ENCODE data around the gene CXCR6.
A peak's percentile ranks its signal among the peaks of the same experiment; 100 is the strongest.

The CXCR6 gene

GRCh38 chr3:45980229-45980813 is 37.1 kb downstream of the CXCR6 start:
- Histone ChIP-seq H3K27ac (ENCODE audit: low read length) (no peak overlapping the region), H3K36me3 (ENCODE audit: control insufficient read depth in 2 of 2, insufficient read depth in 2 of 2, low read length in 2 of 2) (peaks cover 39 to 69% of the 10 kb centered on the region in 2 donors), H3K4me1 (ENCODE audit: control insufficient read depth, insufficient read depth, low read length) (peaks cover 21% of the 10 kb centered on the region)

GRCh38 chr3:45980819-45981218 is 37.6 kb downstream of the CXCR6 start:
- H3K9me3 ChIP-seq (ENCODE audit: control insufficient read depth in 2 of 2, low read length in 2 of 2) = no peaks in the 10 kb centered on the region
- H3K36me3 ChIP-seq (ENCODE audit: control insufficient read depth in 2 of 2, insufficient read depth in 2 of 2, low read length in 2 of 2) = peaks cover 37 to 66% of the 10 kb centered on the region in 2 donors
- no peaks in the 10 kb centered on the region for H3K27me3 ChIP-seq (ENCODE audit: control insufficient read depth in 1 of 2, insufficient read depth in 2 of 2, low read length in 2 of 2)
- H3K27ac ChIP-seq (ENCODE audit: low read length) = no peak overlapping the region
- no peak overlapping the region for H3K9ac ChIP-seq (ENCODE audit: low read length in 2 of 2)
- H3K4me3 ChIP-seq (ENCODE audit: low read length in 2 of 2) = no peak overlapping the region
- H3K4me1 ChIP-seq (ENCODE audit: control insufficient read depth, insufficient read depth, low read length) = peaks cover 26% of the 10 kb centered on the region

More at GRCh38 chr3:45980229-45980813, 37.1 kb downstream of the CXCR6 start:
- Histone ChIP-seq H3K4me3 (ENCODE audit: low read length in 2 of 2) (no peak overlapping the region), H3K9me3 (ENCODE audit: control insufficient read depth in 2 of 2, low read length in 2 of 2) (no peaks in the 10 kb centered on the region), H3K27me3 (ENCODE audit: control insufficient read depth in 1 of 2, insufficient read depth in 2 of 2, low read length in 2 of 2) (no peaks in the 10 kb centered on the region), H3K9ac (ENCODE audit: low read length in 2 of 2) (no peak overlapping the region)

- Histone ChIP-seq H3K27ac (ENCODE audit: low read length) (no peak overlapping the region), H3K36me3 (ENCODE audit: control insufficient read depth in 2 of 2, insufficient read depth in 2 of 2, low read length in 2 of 2) (peaks cover 36 to 59% of the 10 kb centered on the region in 2 donors), H3K27me3 (ENCODE audit: control insufficient read depth in 1 of 2, insufficient read depth in 2 of 2, low read length in 2 of 2) (no peaks in the 10 kb centered on the region), H3K9me3 (ENCODE audit: control insufficient read depth in 2 of 2, low read length in 2 of 2) (no peaks in the 10 kb centered on the region), H3K4me1 (ENCODE audit: control insufficient read depth, insufficient read depth, low read length) (peaks cover 33% of the 10 kb centered on the region), H3K9ac (ENCODE audit: low read length in 2 of 2) (no peak overlapping the region), H3K4me3 (ENCODE audit: low read length in 2 of 2) (no peak overlapping the region)
Observed at GRCh38 chr3:45981346-45982074, 38.2 kb downstream of the CXCR6 start.

- H3K9ac ChIP-seq (ENCODE audit: low read length in 2 of 2) = no peak overlapping the region
- peaks cover 25 to 42% of the 10 kb centered on the region in 2 donors for H3K36me3 ChIP-seq (ENCODE audit: control insufficient read depth in 2 of 2, insufficient read depth in 2 of 2, low read length in 2 of 2)
- no peak overlapping the region for H3K4me3 ChIP-seq (ENCODE audit: low read length in 2 of 2)
- peaks cover 55% of the 10 kb centered on the region for H3K4me1 ChIP-seq (ENCODE audit: control insufficient read depth, insufficient read depth, low read length)
- no peaks in the 10 kb centered on the region for H3K27me3 ChIP-seq (ENCODE audit: control insufficient read depth in 1 of 2, insufficient read depth in 2 of 2, low read length in 2 of 2)
- H3K27ac ChIP-seq (ENCODE audit: low read length) = peak overlapping the region; percentile 95
- H3K9me3 ChIP-seq (ENCODE audit: control insufficient read depth in 2 of 2, low read length in 2 of 2) = no peaks in the 10 kb centered on the region
Observed at GRCh38 chr3:45983770-45984169, 40.5 kb downstream of the CXCR6 start.

- Histone ChIP-seq H3K27me3 (ENCODE audit: control insufficient read depth in 1 of 2, insufficient read depth in 2 of 2, low read length in 2 of 2) (no peaks in the 10 kb centered on the region), H3K9ac (ENCODE audit: low read length in 2 of 2) (no peak overlapping the region), H3K9me3 (ENCODE audit: control insufficient read depth in 2 of 2, low read length in 2 of 2) (no peaks in the 10 kb centered on the region), H3K36me3 (ENCODE audit: control insufficient read depth in 2 of 2, insufficient read depth in 2 of 2, low read length in 2 of 2) (peaks cover 23 to 37% of the 10 kb centered on the region in 2 donors), H3K4me1 (ENCODE audit: control insufficient read depth, insufficient read depth, low read length) (peaks cover 64% of the 10 kb centered on the region), H3K4me3 (ENCODE audit: low read length in 2 of 2) (no peak overlapping the region), H3K27ac (ENCODE audit: low read length) (peak overlapping the region; percentile 95)
Observed at GRCh38 chr3:45984331-45985312, 41.4 kb downstream of the CXCR6 start.

- Histone ChIP-seq H3K4me3 (ENCODE audit: low read length in 2 of 2) (peak overlapping the region; percentile 20 to 49), H3K36me3 (ENCODE audit: control insufficient read depth in 2 of 2, insufficient read depth in 2 of 2, low read length in 2 of 2) (peaks cover 20 to 29% of the 10 kb centered on the region in 2 donors), H3K9me3 (ENCODE audit: control insufficient read depth in 2 of 2, low read length in 2 of 2) (no peaks in the 10 kb centered on the region), H3K4me1 (ENCODE audit: control insufficient read depth, insufficient read depth, low read length) (peaks cover 74% of the 10 kb centered on the region), H3K27ac (ENCODE audit: low read length) (peak overlapping the region; percentile 95), H3K27me3 (ENCODE audit: control insufficient read depth in 1 of 2, insufficient read depth in 2 of 2, low read length in 2 of 2) (no peaks in the 10 kb centered on the region), H3K9ac (ENCODE audit: low read length in 2 of 2) (peak overlapping the region in 1 of 2 donors; percentile 13)
Observed at GRCh38 chr3:45985532-45986302, 42.5 kb downstream of the CXCR6 start.

GRCh38 chr3:45986303-45986982 is 43.2 kb downstream of the CXCR6 start:
- peak overlapping the region; percentile 46 to 73 for H3K9ac ChIP-seq (ENCODE audit: low read length in 2 of 2)
- H3K36me3 ChIP-seq (ENCODE audit: control insufficient read depth in 2 of 2, insufficient read depth in 2 of 2, low read length in 2 of 2) = peaks cover 13 to 22% of the 10 kb centered on the region in 2 donors
- H3K4me3 ChIP-seq (ENCODE audit: low read length in 2 of 2) = peak overlapping the region; percentile 20 to 49
- no peaks in the 10 kb centered on the region for H3K27me3 ChIP-seq (ENCODE audit: control insufficient read depth in 1 of 2, insufficient read depth in 2 of 2, low read length in 2 of 2)
- no peaks in the 10 kb centered on the region for H3K9me3 ChIP-seq (ENCODE audit: control insufficient read depth in 2 of 2, low read length in 2 of 2)
- H3K4me1 ChIP-seq (ENCODE audit: control insufficient read depth, insufficient read depth, low read length) = peaks cover 78% of the 10 kb centered on the region
- peak overlapping the region; percentile 95 for H3K27ac ChIP-seq (ENCODE audit: low read length)

- no peaks in the 10 kb centered on the region for H3K27me3 ChIP-seq (ENCODE audit: control insufficient read depth in 1 of 2, insufficient read depth in 2 of 2, low read length in 2 of 2)
- peaks cover 90% of the 10 kb centered on the region for H3K4me1 ChIP-seq (ENCODE audit: control insufficient read depth, insufficient read depth, low read length)
- no peaks in the 10 kb centered on the region for H3K9me3 ChIP-seq (ENCODE audit: control insufficient read depth in 2 of 2, low read length in 2 of 2)
- H3K27ac ChIP-seq (ENCODE audit: low read length) = peak overlapping the region; percentile 95
- H3K9ac ChIP-seq (ENCODE audit: low read length in 2 of 2) = peak overlapping the region; percentile 46 to 60
- peaks cover 8 to 11% of the 10 kb centered on the region in 2 donors for H3K36me3 ChIP-seq (ENCODE audit: control insufficient read depth in 2 of 2, insufficient read depth in 2 of 2, low read length in 2 of 2)
- peak overlapping the region; percentile 20 to 55 for H3K4me3 ChIP-seq (ENCODE audit: low read length in 2 of 2)
Observed at GRCh38 chr3:45987368-45988291, 44.4 kb downstream of the CXCR6 start.

GRCh38 chr3:45988362-45988761 is 45.1 kb downstream of the CXCR6 start:
- peak overlapping the region in 1 of 2 donors; percentile 20 for H3K4me3 ChIP-seq (ENCODE audit: low read length in 2 of 2)
- peaks cover 94% of the 10 kb centered on the region for H3K4me1 ChIP-seq (ENCODE audit: control insufficient read depth, insufficient read depth, low read length)
- peak overlapping the region; percentile 95 for H3K27ac ChIP-seq (ENCODE audit: low read length)
- peaks cover 5% of the 10 kb centered on the region in 2 donors for H3K36me3 ChIP-seq (ENCODE audit: control insufficient read depth in 2 of 2, insufficient read depth in 2 of 2, low read length in 2 of 2)
- H3K9ac ChIP-seq (ENCODE audit: low read length in 2 of 2) = peak overlapping the region in 1 of 2 donors; percentile 5
- H3K9me3 ChIP-seq (ENCODE audit: control insufficient read depth in 2 of 2, low read length in 2 of 2) = no peaks in the 10 kb centered on the region
- H3K27me3 ChIP-seq (ENCODE audit: control insufficient read depth in 1 of 2, insufficient read depth in 2 of 2, low read length in 2 of 2) = no peaks in the 10 kb centered on the region
